IMR-90 (cell line): Measurements from ENCODE around the gene TOR3A. TPM values are rescaled to one million over a fixed set of nuclear protein-coding genes. Genes with fewer than 3 reads are reported as not detected.

Experiments used
- ATAC-seq: fragments of 200-7000 bp; cut with Tn5 transposase; 2 replicates; pipeline ENCODE4 v1.9.1; 2020; ENCODE audit warnings: low read depth, mild to moderate bottlenecking, moderate library complexity
- BruUV-seq: library from RNA; stranded (reverse); fragments of 400-500 nt; replicated peaks from 2 replicates; lab custom pipeline; 2021; lab: Mats Ljungman, UMichigan
- CTCF ChIA-PET: fragments of 300-600 bp; formaldehyde crosslinking; extraction: SDS; loops from one replicate; lab custom pipeline; 2021; ENCODE audit warnings: antibody characterized with exemption; lab: Yijun Ruan, JAX
- POLR2A ChIA-PET: fragments of 300-600 bp; sonication (Branson Sonifier 250); formaldehyde crosslinking; loops from one replicate; lab custom pipeline; 2022; ENCODE audit warnings: antibody characterized with exemption; ENCODE audit not compliant: unreplicated experiment; lab: Charles Lee
- DNase-seq: peaks from one replicate; pipeline ENCODE4 v3.0.0; 2013
- H2AFZ ChIP-seq: replicated peaks from 2 replicates; pipeline ENCODE3; 2013; ENCODE audit warnings: low read length, mild to moderate bottlenecking; ENCODE audit not compliant: poor library complexity
- H2AK5ac ChIP-seq: 2 replicates; pipeline ENCODE4 v1.6.1; 2013; ENCODE audit warnings: low read depth, low read length, inconsistent platforms
- H2AK9ac ChIP-seq: replicated peaks from 2 replicates; pipeline ENCODE3; 2013; ENCODE audit warnings: mild to moderate bottlenecking, low read depth, low read length, moderate library complexity; ENCODE audit not compliant: poor library complexity
- H2BK120ac ChIP-seq: 2 replicates; pipeline ENCODE4 v1.6.1; 2013; ENCODE audit warnings: low read depth, low read length, inconsistent platforms
- H2BK15ac ChIP-seq: 3 replicates; pipeline ENCODE4 v1.6.1; 2013; ENCODE audit warnings: low read depth, low read length, inconsistent platforms
- H2BK20ac ChIP-seq: 2 replicates; pipeline ENCODE4 v1.6.1; 2013; ENCODE audit warnings: low read depth, mild to moderate bottlenecking, inconsistent platforms, low read length, moderate library complexity
- H2BK5ac ChIP-seq: 2 replicates; pipeline ENCODE4 v1.6.1; 2013; ENCODE audit warnings: mild to moderate bottlenecking, low read depth, low read length, inconsistent platforms; ENCODE audit not compliant: poor library complexity, severe bottlenecking
- H3K14ac ChIP-seq: replicated peaks from 2 replicates; pipeline ENCODE4 v1.6.1; 2013; ENCODE audit warnings: low read depth, low read length, inconsistent platforms
- H3K18ac ChIP-seq: 2 replicates; pipeline ENCODE4 v1.6.1; 2013; ENCODE audit warnings: low read depth, low read length, control low read depth
- H3K23ac ChIP-seq: 2 replicates; pipeline ENCODE4 v1.6.1; 2013; ENCODE audit warnings: low read depth, low read length, inconsistent platforms
- H3K27ac ChIP-seq: 2 replicates; pipeline ENCODE4 v1.5.1; 2013; ENCODE audit warnings: mild to moderate bottlenecking, control low read depth, low read length; ENCODE audit not compliant: insufficient read depth
- H3K27me3 ChIP-seq: 2 replicates; pipeline ENCODE4 v1.6.1; 2013; ENCODE audit warnings: low read length; ENCODE audit not compliant: control insufficient read depth, insufficient read depth
- H3K36me3 ChIP-seq: 2 replicates; pipeline ENCODE4 v1.6.1; 2013; ENCODE audit warnings: low read length, mixed read lengths; ENCODE audit not compliant: control insufficient read depth, insufficient read depth
- H3K4ac ChIP-seq: 2 replicates; pipeline ENCODE4 v1.6.1; 2013; ENCODE audit warnings: low read depth, low read length, inconsistent platforms
- H3K4me1 ChIP-seq: 2 replicates; pipeline ENCODE4 v1.6.1; 2013; ENCODE audit warnings: low read length, mixed read lengths; ENCODE audit not compliant: control insufficient read depth, insufficient read depth
- H3K4me2 ChIP-seq: 2 replicates; pipeline ENCODE4 v1.6.1; 2013; ENCODE audit warnings: low read depth, mild to moderate bottlenecking, control low read depth, low read length, moderate library complexity
- H3K4me3 ChIP-seq: 2 replicates; pipeline ENCODE4 v1.5.1; 2013; ENCODE audit warnings: low read depth, mild to moderate bottlenecking, control low read depth, low read length, moderate library complexity; ENCODE audit not compliant: insufficient read depth
- H3K56ac ChIP-seq: 2 replicates; pipeline ENCODE4 v1.6.1; 2013; ENCODE audit warnings: low read length, inconsistent platforms; ENCODE audit not compliant: insufficient read depth; ENCODE audit errors: extremely low read depth
- H3K79me1 ChIP-seq, 2 experiments: 2 replicates each; pipeline ENCODE4 v1.6.1; 2013; ENCODE audit warnings: low read length in 2 of 2, inconsistent platforms in 1 of 2, low read depth in 1 of 2
- H3K9ac ChIP-seq: 2 replicates; pipeline ENCODE4 v1.6.1; 2013; ENCODE audit warnings: low read depth, low read length, control low read depth
- H3K9me1 ChIP-seq: 2 replicates; pipeline ENCODE4 v1.6.1; 2013; ENCODE audit warnings: low read length, inconsistent platforms; ENCODE audit not compliant: insufficient read depth
- H3K9me3 ChIP-seq: 2 replicates; pipeline ENCODE4 v1.6.1; 2013; ENCODE audit warnings: low read length; ENCODE audit not compliant: control insufficient read depth, insufficient read depth
- H4K20me1 ChIP-seq: 2 replicates; pipeline ENCODE4 v1.6.1; 2013; ENCODE audit warnings: low read length, inconsistent platforms; ENCODE audit not compliant: insufficient read depth
- H4K5ac ChIP-seq: 2 replicates; pipeline ENCODE4 v1.6.1; 2013; ENCODE audit warnings: mild to moderate bottlenecking, low read depth, low read length, control low read depth
- H4K8ac ChIP-seq, 2 experiments: 2 replicates each; pipeline ENCODE4 v1.6.1; 2013; ENCODE audit warnings: low read depth in 2 of 2, low read length in 2 of 2, control low read depth in 1 of 2, inconsistent platforms in 1 of 2
- H4K91ac ChIP-seq: 2 replicates; pipeline ENCODE4 v1.6.1; 2013; ENCODE audit warnings: low read depth, low read length, inconsistent platforms; ENCODE audit not compliant: insufficient read depth
- CEBPB ChIP-seq: IDR thresholded peaks from 2 replicates; pipeline ENCODE4 v1.6.1; 2012; ENCODE audit warnings: low read depth, low read length, improper control_type of control experiment
- RCOR1 ChIP-seq: IDR thresholded peaks from 2 replicates; pipeline ENCODE4 v1.6.1; 2012; ENCODE audit warnings: mild to moderate bottlenecking, low read length, improper control_type of control experiment; ENCODE audit not compliant: insufficient replicate concordance
- WGBS, 2 experiments: methylation state at CpG; one replicate each; pipeline versions ENCODE4 v1.1.5 to v1.1.7; 2013; ENCODE audit warnings: missing lambda C conversion rate in 2 of 2; ENCODE audit not compliant: insufficient read length in 1 of 2; ENCODE audit errors: extremely low coverage in 2 of 2; 5-methylcytosine and 5-hydroxymethylcytosine counted together
- dilution Hi-C: fragments of 300-500 bp; cut with HindIII; formaldehyde crosslinking; loops from one replicate; pipeline ENCODE4 v1.14.3; 2018; ENCODE audit warnings: low sequenced_read_pairs; ENCODE audit not compliant: unreplicated experiment
- in situ Hi-C: fragments of 300-500 bp; cut with MboI; formaldehyde crosslinking; loops from 3 replicates; pipeline ENCODE4 v1.14.3; 2019; ENCODE audit warnings: low sequenced_read_pairs, inconsistent platforms, mixed read lengths
- intact Hi-C: fragments of 100-400 bp; cut with micrococcal nuclease; formaldehyde crosslinking; loops from 2 replicates; pipeline ENCODE4 v1.10.0; 2022
- polyA plus RNA-seq, 3 experiments: library from polyadenylated mRNA; depleted of rRNA; stranded (reverse); fragments of >200 nt; gene quantifications; 2 replicates each; pipeline ENCODE4 v1.2.3, GENCODE V29; 2012; ENCODE audit warnings: low replicate concordance in 1 of 3
- total RNA-seq: library from RNA; depleted of rRNA; stranded (reverse); fragments of >200 nt; gene quantifications from 2 replicates; pipeline ENCODE4 v1.2.3, GENCODE V29; 2012

Gene TOR3A
- total and polyA plus RNA-seq, 2 of the 4 experiments (the other 2 are of a cell fraction), result 16.8 to 22.2 TPM

DNA sequence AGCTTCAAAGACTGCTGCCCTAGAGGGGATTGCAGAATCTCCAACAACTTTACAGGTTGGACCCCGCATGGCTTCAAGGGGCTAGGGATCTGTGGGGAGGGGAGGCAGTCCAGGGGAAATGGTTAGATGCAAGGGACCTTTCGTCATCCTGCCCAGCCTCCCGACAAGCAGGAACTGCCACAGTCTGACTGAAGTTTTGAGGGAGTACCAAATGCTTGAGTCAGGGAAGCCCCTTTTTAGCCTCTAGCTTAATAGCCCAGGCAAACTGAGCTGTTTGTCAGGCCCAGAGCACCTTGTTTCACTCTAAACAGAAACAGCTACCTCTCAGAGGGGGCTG lies 1.1 kb downstream of the TOR3A start:
- Histone ChIP-seq H3K9me1 (peaks cover 7% of the 10 kb centered on the region; the same call in 1 of the 2 replicates), H3K27me3 (no peaks in the 10 kb centered on the region), H2AK5ac (peak overlapping the region; percentile 63; the same call in 1 of the 2 replicates), H3K4me3 (peak overlapping the region; percentile 79), H3K23ac (peak overlapping the region; percentile 79), H3K4ac (peak overlapping the region; percentile 74), H4K91ac (peak overlapping the region; percentile 31; the same call in 1 of the 2 replicates), H2BK15ac (peak overlapping the region; percentile 19; the same call in 1 of the 3 replicates), H3K14ac (peak overlapping the region; percentile 75), H4K8ac (peak overlapping the region; percentile 33 to 46; a peak in 2 of 4 replicates), H3K9me3 (no peaks in the 10 kb centered on the region), H3K79me1 (peaks cover 14 to 52% of the 10 kb centered on the region in 2 experiments), H2AK9ac (peak overlapping the region; percentile 89), H3K27ac (peak overlapping the region; percentile 73), H3K9ac (peak overlapping the region; percentile 62), H4K20me1 (no peaks in the 10 kb centered on the region; the same call in 1 of the 2 replicates), H4K5ac (no peak overlapping the region), H2BK120ac (no peak overlapping the region), H3K36me3 (peaks cover 11% of the 10 kb centered on the region), H3K4me2 (peak overlapping the region; percentile 93), H3K56ac (peak overlapping the region; percentile 29; the same call in 1 of the 2 replicates), H2BK20ac (no peak overlapping the region), H2BK5ac (peak overlapping the region; percentile 53), H3K4me1 (peaks cover 5% of the 10 kb centered on the region), H3K18ac (no peak overlapping the region), H2AFZ (peak overlapping the region; percentile 99)
- WGBS, 2 experiments, result no CpG with 5 or more reads among the region's 3 CpGs
- CTCF ChIA-PET, result no interaction called here
- dilution Hi-C loops, result no loop called here
- peak; percentile 1; the same call in 1 of the 2 replicates for ATAC-seq
- DNase-seq, result peak; percentile 39
- in situ Hi-C loops, result no loop called here
- TF ChIP-seq CEBPB, result peak; percentile 18; the same call in 1 of the 2 replicates
- TF ChIP-seq RCOR1, result no peak
- intact Hi-C loops, result loop anchor here (2.0 to 5.0 kb wide), 2 partner anchors 110 to 269 kb away; no protein-coding TSS in a partner anchor
- BruUV-seq, result TSS peak; percentile 20
- POLR2A ChIA-PET, result no interaction called here
